Osteocyte (in vitro differentiated cells): ENCODE results near the gene FOXK1. TPM values are rescaled to one million over a fixed set of nuclear protein-coding genes. Genes with fewer than 3 reads are reported as not detected.

Experiments used
- DNase-seq: peaks from one replicate; pipeline ENCODE4 v3.0.0; 2021; ENCODE audit warnings: mixed read lengths; ENCODE audit not compliant: unreplicated experiment; ENCODE audit errors: extremely low spot score
- H3K27ac Mint-ChIP-seq: one replicate; pipeline ENCODE4 v1.8.0; 2021; ENCODE audit warnings: mild to moderate bottlenecking, mixed read lengths; ENCODE audit not compliant: unreplicated experiment
- H3K27me3 Mint-ChIP-seq: one replicate; pipeline ENCODE4 v1.8.0; 2021; ENCODE audit warnings: mixed read lengths; ENCODE audit not compliant: unreplicated experiment
- H3K36me3 Mint-ChIP-seq: one replicate; pipeline ENCODE4 v1.8.0; 2021; ENCODE audit warnings: mixed read lengths; ENCODE audit not compliant: unreplicated experiment
- H3K4me1 Mint-ChIP-seq: one replicate; pipeline ENCODE4 v1.8.0; 2021; ENCODE audit warnings: mixed read lengths; ENCODE audit not compliant: unreplicated experiment
- H3K4me3 Mint-ChIP-seq: one replicate; pipeline ENCODE4 v1.8.0; 2021; ENCODE audit warnings: mild to moderate bottlenecking, moderate library complexity, mixed read lengths; ENCODE audit not compliant: unreplicated experiment
- H3K9me3 Mint-ChIP-seq: one replicate; pipeline ENCODE4 v1.8.0; 2021; ENCODE audit warnings: mixed read lengths; ENCODE audit not compliant: unreplicated experiment
- total RNA-seq: library from RNA; stranded (reverse); gene quantifications from 2 replicates; pipeline ENCODE4 v1.2.1, GENCODE V29; 2021
- TF ChIP-seq, protein P1 (sequence below): fragments of 200-600 bp; sonication (generic); IDR thresholded peaks from 2 replicates; pipeline ENCODE4 v1.5.0; 2021; ENCODE audit warnings: antibody characterized with exemption, mild to moderate bottlenecking, moderate library complexity

The FOXK1 gene
- total RNA-seq, 1 donor from 2014 or later = 56.2 TPM

DNA sequence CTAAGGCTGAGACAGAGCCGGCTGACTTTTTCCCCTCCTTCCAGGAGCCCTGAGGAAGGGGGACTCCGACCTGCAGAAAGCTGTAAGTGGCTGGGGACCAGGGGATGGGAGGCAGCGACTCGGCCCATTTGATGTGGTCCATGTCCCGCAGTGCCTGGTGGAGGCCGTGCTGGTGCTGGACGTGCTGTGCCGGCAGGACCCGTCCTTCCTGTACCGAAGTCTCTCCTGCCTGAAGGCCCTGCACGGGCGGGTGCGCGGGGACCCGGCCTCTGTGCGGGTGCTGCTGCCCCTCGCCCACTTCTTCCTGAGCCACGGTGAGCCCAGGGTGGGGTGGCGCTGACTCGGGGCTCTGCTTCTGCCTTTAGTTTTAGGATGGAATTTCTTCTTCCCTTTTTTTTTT, 103.3 kb downstream of the FOXK1 start:
- H3K36me3 Mint-ChIP-seq = peaks cover 29% of the 10 kb centered on the region
- H3K9me3 Mint-ChIP-seq = no peaks in the 10 kb centered on the region
- no peak for DNase-seq
- no peak overlapping the region for H3K4me3 Mint-ChIP-seq
- TF ChIP-seq, protein P1, sequence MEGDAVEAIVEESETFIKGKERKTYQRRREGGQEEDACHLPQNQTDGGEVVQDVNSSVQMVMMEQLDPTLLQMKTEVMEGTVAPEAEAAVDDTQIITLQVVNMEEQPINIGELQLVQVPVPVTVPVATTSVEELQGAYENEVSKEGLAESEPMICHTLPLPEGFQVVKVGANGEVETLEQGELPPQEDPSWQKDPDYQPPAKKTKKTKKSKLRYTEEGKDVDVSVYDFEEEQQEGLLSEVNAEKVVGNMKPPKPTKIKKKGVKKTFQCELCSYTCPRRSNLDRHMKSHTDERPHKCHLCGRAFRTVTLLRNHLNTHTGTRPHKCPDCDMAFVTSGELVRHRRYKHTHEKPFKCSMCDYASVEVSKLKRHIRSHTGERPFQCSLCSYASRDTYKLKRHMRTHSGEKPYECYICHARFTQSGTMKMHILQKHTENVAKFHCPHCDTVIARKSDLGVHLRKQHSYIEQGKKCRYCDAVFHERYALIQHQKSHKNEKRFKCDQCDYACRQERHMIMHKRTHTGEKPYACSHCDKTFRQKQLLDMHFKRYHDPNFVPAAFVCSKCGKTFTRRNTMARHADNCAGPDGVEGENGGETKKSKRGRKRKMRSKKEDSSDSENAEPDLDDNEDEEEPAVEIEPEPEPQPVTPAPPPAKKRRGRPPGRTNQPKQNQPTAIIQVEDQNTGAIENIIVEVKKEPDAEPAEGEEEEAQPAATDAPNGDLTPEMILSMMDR = no peak
- H3K4me1 Mint-ChIP-seq = no peaks in the 10 kb centered on the region
- H3K27me3 Mint-ChIP-seq = no peaks in the 10 kb centered on the region
- no peak overlapping the region for H3K27ac Mint-ChIP-seq

DNA sequence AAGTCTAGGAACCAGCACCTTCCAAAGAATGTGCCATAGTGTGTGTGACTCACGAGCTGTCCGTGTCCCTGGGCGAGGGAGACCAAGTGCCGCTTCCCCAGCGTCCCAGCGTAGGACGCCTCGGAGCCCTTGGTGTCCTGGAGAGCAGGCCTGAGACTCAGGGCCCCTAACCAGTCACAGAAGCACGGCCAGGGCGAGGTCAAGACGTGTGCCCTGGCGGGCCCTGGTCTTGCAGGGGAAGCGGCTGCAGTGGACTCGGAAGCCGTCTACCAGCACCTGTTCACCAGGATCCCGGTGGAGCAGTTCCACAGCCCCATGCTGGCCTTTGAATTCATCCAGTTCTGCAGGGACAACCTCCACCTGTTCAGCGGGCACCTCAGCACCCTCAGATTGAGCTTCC, 103.9 kb downstream of the FOXK1 start:
- no peaks in the 10 kb centered on the region for H3K27me3 Mint-ChIP-seq
- peaks cover 26% of the 10 kb centered on the region for H3K36me3 Mint-ChIP-seq
- no peak overlapping the region for H3K27ac Mint-ChIP-seq
- TF ChIP-seq, protein P1 = no peak
- no peaks in the 10 kb centered on the region for H3K9me3 Mint-ChIP-seq
- no peak overlapping the region for H3K4me3 Mint-ChIP-seq
- no peak for DNase-seq
- H3K4me1 Mint-ChIP-seq = no peaks in the 10 kb centered on the region

DNA sequence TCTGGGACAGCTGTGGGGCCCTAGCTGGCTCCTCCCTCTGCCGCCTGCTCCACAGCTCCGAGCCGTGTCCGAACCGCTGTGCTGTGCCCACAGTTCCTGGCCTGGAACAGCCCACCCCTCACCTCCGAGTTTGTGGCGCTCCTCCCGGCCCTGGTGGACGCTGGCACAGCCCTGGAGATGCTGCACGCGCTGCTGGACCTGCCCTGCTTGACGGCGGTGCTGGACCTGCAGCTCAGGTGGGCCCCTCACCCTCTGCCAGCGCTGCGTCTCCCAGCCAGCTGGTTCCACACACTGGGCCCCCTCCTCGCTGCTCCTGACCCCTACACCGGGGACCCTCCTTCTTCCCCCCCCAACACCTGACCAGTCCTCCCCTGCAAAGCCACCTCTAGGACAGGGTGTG, 105.4 kb downstream of the FOXK1 start:
- Mint-ChIP-seq H3K27ac (no peak overlapping the region), H3K36me3 (peaks cover 20% of the 10 kb centered on the region)
- no peak for DNase-seq

DNA sequence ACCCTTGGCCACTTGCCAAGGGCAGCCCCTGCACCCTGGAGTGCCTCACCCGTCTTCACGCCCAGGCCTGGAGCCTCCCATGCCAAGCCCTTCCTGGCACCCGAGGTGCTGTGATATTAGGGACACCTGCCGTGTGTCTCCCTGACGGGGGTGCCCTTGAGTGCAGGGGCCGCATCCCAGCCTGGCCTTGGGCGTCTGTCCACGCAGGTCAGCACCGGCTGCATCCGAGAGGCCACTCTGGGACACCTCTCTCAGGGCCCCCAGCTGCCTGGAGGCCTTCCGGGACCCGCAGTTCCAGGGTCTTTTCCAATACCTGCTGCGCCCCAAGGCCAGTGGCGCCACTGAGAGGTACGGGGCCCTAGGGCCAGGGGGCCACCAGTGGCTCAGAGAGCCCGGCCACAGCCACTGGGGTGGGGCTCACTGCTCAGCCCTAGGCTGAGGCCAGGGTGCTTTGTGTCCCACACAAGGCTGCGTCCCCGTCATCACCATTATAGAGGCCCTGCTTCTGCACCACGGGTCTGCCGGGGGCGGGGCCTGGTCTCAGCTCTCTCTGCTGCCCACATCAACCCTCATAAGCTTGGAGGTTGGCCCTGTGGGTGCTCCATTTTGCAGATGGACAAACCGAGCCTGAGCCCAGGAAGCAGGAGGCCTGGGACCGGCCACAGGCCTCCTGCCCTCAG, 106.0 kb downstream of the FOXK1 start:
- Mint-ChIP-seq H3K27ac (no peak overlapping the region), H3K27me3 (no peaks in the 10 kb centered on the region), H3K4me3 (no peak overlapping the region), H3K9me3 (no peaks in the 10 kb centered on the region), H3K36me3 (peaks cover 20% of the 10 kb centered on the region), H3K4me1 (peaks cover 2% of the 10 kb centered on the region)
- TF ChIP-seq, protein P1 = no peak
- no peak for DNase-seq

More for the DNA sequence above, 105.4 kb downstream of the FOXK1 start:
- Mint-ChIP-seq H3K4me3 (no peak overlapping the region), H3K27me3 (no peaks in the 10 kb centered on the region), H3K9me3 (no peaks in the 10 kb centered on the region), H3K4me1 (peaks cover 2% of the 10 kb centered on the region)
- TF ChIP-seq, protein P1 = no peak

DNA sequence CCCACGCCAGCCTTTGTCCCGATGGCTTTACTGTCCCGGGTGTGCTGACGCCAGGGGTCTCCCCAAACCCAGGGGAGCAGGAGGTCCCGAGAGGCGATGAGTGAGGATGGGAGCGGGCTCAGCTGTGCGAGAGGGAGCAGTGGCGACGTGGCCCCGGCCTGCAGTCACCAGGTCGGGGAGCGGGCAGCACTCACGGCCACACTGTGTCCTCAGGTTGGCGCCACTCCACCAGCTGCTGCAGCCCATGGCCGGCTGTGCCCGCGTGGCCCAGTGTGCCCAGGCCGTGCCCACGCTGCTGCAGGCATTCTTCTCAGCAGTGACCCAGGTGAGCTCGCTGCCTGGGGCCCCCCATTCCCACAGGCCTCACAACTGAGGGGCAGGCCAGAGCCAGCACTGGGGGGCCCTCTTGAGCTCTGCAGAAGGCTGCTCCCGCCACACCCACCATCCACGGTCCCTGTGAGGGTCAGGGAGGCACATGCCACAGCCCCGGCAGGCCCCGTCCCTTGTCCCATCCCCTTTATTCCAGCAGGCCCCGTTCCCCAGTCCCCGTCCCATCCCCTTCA, 106.6 kb downstream of the FOXK1 start:
- no peaks in the 10 kb centered on the region for H3K27me3 Mint-ChIP-seq

More for the DNA sequence above, 106.6 kb downstream of the FOXK1 start:
- no peak for DNase-seq
- H3K4me3 Mint-ChIP-seq = no peak overlapping the region
- H3K9me3 Mint-ChIP-seq = no peaks in the 10 kb centered on the region
- H3K27ac Mint-ChIP-seq = no peak overlapping the region
- H3K36me3 Mint-ChIP-seq = peaks cover 20% of the 10 kb centered on the region
- TF ChIP-seq, protein P1 = no peak
- peaks cover 2% of the 10 kb centered on the region for H3K4me1 Mint-ChIP-seq
